HG03060 (cell line): ENCODE results near the gene SPA17.

Experiments used
- ATAC-seq: cut with Tn5 transposase; IDR thresholded peaks from one replicate; pipeline ENCODE4 v1.9.1; 2021; ENCODE audit warnings: low read depth, moderate number of reproducible peaks; ENCODE audit not compliant: unreplicated experiment

Gene SPA17

DNA sequence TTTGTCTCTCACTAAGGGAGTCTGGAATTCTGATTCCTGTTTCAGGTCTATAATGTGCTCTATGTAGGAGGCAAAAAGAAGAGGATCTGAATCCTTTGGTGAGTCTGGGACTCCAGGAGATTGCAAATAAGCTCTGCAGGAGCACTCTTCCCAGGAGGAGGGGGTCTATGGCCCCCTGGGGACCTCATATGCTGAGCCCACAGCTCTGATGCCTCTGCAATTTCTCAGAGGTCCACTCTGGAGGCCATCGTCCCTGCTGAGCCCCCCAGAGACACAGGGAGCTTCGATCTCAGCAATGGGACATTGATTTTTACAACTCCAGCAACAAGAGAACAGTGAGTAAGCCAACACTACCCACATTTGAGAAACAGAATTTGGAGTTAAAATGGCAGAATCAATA is 45.8 kb downstream of the SPA17 start:
- no peak for ATAC-seq

DNA sequence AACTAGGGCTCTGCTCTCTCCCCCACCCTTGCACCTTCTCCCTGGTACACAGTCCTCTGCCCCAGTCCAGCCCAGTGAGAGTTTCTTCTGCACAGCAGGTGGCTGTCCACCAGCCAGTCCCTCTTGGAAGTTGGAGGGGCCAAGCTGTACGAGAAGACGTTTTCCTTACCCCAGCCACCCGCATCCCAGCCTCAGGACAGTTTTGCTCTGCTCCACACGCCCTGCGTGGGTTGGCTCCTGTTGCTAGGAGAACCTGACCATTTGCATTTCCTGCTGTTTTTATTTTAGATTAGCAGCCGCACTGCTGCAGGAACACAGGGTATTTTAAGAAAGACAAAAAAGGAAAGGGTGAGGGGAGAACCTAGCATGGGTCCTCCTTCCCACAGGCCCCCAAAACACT is 48.5 kb downstream of the SPA17 start:
- ATAC-seq, result no peak

DNA sequence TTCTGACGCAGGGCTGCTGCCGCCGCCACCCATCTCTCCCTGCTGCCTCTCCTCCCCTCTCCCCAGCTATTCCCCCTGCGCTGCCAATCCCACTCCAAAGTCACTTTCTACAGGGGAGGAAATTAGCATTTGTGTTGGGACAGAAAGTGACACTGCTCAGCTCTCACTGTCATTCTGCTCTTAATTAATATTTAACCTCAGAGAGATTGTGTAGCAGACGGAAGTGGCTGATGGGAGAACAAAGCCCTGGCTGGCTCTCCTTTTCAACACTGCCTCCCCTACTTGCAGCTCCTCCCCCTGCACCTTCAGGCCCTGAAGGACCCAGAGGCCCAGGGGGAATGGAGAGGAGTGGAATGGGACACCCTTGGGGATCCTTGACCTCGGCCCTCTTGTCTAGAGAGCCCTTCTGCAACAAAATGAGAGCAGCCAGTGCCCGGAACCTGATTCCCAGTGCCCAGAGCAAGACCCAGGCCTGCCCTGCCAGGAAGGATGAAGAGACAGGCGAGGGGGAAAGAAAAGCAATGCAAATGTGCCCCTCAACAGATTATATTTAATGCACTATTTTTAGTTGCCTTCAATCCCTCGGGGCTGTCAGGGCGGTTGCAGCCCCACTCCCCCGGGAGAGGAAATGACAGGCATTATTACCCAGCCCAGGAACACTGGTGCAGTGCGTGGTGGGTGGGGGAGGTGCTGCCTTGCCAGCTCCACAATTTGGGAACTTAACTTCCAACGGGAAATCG is 51.4 kb downstream of the SPA17 start:
- peak; percentile 88 for ATAC-seq

DNA sequence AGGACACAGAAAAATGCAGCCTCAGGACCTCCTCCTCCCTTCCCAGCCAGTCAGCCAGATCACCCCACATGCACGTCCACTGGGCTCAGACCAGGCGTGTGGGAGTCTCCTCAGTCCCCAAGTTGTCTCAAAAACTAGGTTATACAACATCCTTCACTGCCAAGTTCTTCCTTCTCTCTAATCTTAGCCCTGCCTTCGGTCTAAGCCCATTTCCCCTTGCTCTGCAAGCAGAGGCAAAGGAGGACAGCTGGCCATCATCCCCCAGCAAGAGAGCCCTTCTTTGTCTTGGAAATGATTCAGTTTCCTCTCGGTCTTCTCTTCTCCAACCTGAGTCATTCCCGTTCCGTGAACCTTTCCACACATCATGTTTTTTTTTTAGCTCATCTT is 52.0 kb downstream of the SPA17 start:
- no peak for ATAC-seq

DNA sequence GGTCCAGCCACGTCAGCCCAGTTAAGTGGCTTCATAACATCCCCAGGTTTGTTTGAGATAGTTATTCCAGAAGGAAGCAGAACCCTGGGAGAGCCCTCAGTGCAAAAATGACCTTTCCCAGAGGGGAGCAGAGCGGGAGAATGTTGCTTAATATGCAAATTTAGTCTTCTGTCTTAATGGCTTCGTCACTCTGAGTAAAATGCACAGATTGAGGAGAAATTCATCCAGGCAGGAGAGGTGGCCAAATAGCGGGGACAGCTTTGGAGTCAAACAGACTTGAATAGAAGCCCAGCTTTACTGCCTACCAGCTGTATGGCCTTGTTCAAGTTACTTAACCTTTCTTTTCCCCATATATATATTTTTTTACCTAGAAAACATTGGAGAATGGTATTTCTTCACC is 53.8 kb downstream of the SPA17 start:
- ATAC-seq, result no peak

GRCh38 chr11:124728134-124728533 is 54.4 kb downstream of the SPA17 start:
- no peak for ATAC-seq

GRCh38 chr11:124729571-124729970 is 55.9 kb downstream of the SPA17 start:
- ATAC-seq, result no peak

- no peak for ATAC-seq
Measured at GRCh38 chr11:124732230-124732629, 58.5 kb downstream of the SPA17 start.

DNA sequence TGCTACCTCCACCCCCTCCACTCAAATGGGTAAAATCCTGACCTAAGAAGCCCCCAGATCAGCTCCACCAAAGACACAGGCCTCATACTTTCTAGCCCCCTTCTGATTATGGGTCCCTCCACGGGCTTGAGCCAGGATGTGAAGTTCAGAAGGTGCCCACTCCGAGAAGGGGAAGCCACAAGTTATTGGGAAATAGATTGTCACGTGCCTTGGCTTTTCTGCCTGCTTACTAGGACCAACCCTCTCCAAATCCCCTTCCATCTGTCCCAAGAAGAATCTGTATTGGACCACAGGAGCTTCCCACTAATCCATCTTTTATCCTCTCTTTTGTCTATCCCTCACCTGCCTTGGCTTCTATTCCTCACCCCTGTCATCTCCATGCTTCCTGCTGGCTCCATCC is 63.0 kb downstream of the SPA17 start:
- ATAC-seq, result no peak

- ATAC-seq, result no peak
Measured at GRCh38 chr11:124737638-124738305, 64.1 kb downstream of the SPA17 start.

GRCh38 chr11:124738713-124739478 is 65.2 kb downstream of the SPA17 start:
- ATAC-seq, result no peak

- peak; percentile 68 for ATAC-seq
Measured at GRCh38 chr11:124739479-124740276, 66.0 kb downstream of the SPA17 start, which contains the start of gene NRGN. Gene NRGN (plus strand): TSS chr11:124739942. CDS start chr11:124740085, 143 bp downstream.

DNA sequence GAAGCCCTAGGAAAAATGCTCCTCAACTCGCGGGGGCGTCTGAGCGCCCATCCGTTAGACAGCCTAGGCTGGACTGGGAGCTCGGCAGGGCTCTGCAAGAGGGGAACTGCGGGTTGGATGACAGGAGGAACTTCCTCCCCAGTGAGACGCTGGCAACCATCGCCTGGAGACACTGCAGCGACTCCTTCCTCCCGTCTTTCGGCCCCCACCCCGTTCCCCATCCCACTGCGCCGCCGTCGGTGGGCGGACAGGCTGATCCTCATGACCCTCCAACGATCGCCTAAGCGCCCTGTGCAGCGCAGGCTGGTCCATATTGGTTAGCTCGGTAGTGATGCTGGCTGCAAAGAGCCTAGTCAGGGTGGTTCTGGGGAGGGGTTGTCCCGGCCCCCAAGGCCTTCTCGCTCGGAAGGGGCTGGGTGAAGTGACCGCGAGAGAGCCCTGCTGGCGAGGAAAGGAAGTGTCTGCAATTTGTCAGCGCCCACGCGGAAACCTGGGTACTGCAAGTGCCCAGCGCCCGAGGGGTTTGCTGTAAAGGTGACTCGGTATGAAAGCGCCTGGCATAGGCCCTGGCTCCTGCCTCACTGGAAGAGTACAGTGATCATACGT is 66.7 kb downstream of the SPA17 start:
- no peak for ATAC-seq

- ATAC-seq, result no peak
Measured at GRCh38 chr11:124742555-124742954, 68.9 kb downstream of the SPA17 start.

- ATAC-seq, result no peak
Measured at GRCh38 chr11:124743050-124743449, 69.3 kb downstream of the SPA17 start.

GRCh38 chr11:124745270-124745834 is 71.6 kb downstream of the SPA17 start:
- ATAC-seq, result no peak

DNA sequence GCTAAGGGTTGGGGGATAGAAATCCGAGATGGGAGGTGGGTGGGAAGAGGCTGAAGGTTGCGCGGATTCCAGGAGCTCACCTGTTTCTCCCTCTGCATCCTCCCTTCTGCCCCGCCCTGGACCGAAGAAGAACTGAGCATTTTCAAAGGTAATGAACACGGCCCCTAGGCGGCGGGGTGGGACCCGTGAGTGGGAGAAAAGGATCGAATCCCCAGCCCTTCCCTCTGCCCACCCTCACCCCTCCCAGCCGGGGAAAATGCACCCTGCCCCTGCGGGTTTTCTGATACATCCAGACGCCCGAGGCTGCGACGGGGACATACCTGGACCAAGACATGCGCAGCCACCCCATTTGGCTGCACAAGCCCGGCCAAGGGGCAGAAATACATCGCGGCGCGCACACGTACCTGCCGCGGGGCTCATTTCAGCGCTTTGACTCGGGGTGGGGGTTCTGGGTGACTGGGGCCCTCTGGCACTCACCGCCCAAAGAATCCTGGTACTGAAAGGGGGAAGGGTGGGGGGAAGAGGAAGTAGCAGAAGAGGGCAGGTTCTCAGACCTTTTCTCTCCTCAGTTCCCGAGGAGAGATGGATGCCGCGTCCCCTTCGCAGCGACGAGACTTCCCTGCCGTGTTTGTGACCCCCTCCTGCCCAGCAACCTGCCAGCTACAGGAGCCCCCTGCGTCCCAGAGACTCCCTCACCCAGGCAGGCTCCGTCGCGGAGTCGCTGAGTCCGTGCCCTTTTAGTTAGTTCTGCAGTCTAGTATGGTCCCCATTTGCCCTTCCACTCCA is 72.3 kb downstream of the SPA17 start:
- peak; percentile 5 for ATAC-seq

GRCh38 chr11:124746621-124747243 is 73.0 kb downstream of the SPA17 start:
- peak; percentile 73 for ATAC-seq
